NCI-H1105 treated with DMSO at 0.1 percent for 48 hours (cell line): ENCODE results near the gene CLEC16A.
"Not testable (repeated sequence)": the region's sequence is repeated elsewhere in the genome, so short reads cannot be mapped to it uniquely, and the experiment has no call there.

ENCODE experiments used
- DNase-seq: peaks from one replicate; lab custom pipeline; 2025; lab: John Stamatoyannopoulos, UW

CLEC16A gene

GRCh38 chr16:11202260-11203091 lies 258.1 kb downstream of the CLEC16A start:
- no peak for DNase-seq

GRCh38 chr16:11203111-11203623 lies 258.8 kb downstream of the CLEC16A start:
- no peak for DNase-seq

- no peak for DNase-seq
Measured at GRCh38 chr16:11204513-11205047, 260.2 kb downstream of the CLEC16A start.

GRCh38 chr16:11205065-11205699 lies 260.8 kb downstream of the CLEC16A start:
- DNase-seq: no peak

GRCh38 chr16:11205754-11206581 lies 261.6 kb downstream of the CLEC16A start:
- no peak for DNase-seq

- no peak for DNase-seq
Measured at GRCh38 chr16:11207646-11208045, 263.3 kb downstream of the CLEC16A start.

- no peak for DNase-seq
Measured at GRCh38 chr16:11208916-11209665, 264.7 kb downstream of the CLEC16A start.

GRCh38 chr16:11210260-11210659 lies 265.9 kb downstream of the CLEC16A start:
- DNase-seq: no peak

- no peak for DNase-seq
Measured at GRCh38 chr16:11211061-11211976, 267.0 kb downstream of the CLEC16A start.

- DNase-seq: no peak
Measured at GRCh38 chr16:11211977-11212797, 267.8 kb downstream of the CLEC16A start.

GRCh38 chr16:11212798-11213196 lies 268.4 kb downstream of the CLEC16A start:
- no peak for DNase-seq

- DNase-seq: no peak
Measured at GRCh38 chr16:11213373-11213772, 269.0 kb downstream of the CLEC16A start.

GRCh38 chr16:11213799-11214198 lies 269.4 kb downstream of the CLEC16A start:
- DNase-seq: no peak

GRCh38 chr16:11215935-11216556 lies 271.7 kb downstream of the CLEC16A start:
- DNase-seq: no peak

- no peak for DNase-seq
Measured at GRCh38 chr16:11217651-11218603, 273.6 kb downstream of the CLEC16A start.

GRCh38 chr16:11218604-11218962 lies 274.2 kb downstream of the CLEC16A start:
- DNase-seq: no peak

GRCh38 chr16:11219178-11219577 lies 274.8 kb downstream of the CLEC16A start:
- DNase-seq: no peak

- not testable (repeated sequence) for DNase-seq
Measured at GRCh38 chr16:11220507-11220906, 276.1 kb downstream of the CLEC16A start.
